Endothelial cell of umbilical vein (primary cell): ENCODE results near the gene PTPRO. TPM values are rescaled to one million over a fixed set of nuclear protein-coding genes. Genes with fewer than 3 reads are reported as not detected.

ENCODE experiments used
- BruUV-seq: library from RNA; stranded (reverse); fragments of 400-500 nt; replicated peaks from 2 replicates; lab custom pipeline; 2021; lab: Mats Ljungman, UMichigan
- CTCF ChIA-PET: fragments of 300-600, 350-600 bp; sonication (Branson Sonifier 250); formaldehyde crosslinking; loops from one replicate; lab custom pipeline; 2021; ENCODE audit warnings: antibody characterized with exemption, inconsistent platforms; lab: Charles Lee
- POLR2A ChIA-PET: fragments of 300-600, 350-600 bp; sonication (Branson Sonifier 250); formaldehyde crosslinking; loops from one replicate; lab custom pipeline; 2021; ENCODE audit warnings: antibody characterized with exemption, inconsistent platforms; lab: Charles Lee
- DNase-seq: peaks from one replicate; pipeline ENCODE4 v3.0.0-alpha.2; 2011; ENCODE audit warnings: low read depth, low spot score
- FAIRE-seq: peaks from 2 replicates; lab custom pipeline; 2011; peaks lifted over from hg19 to GRCh38; lab: Jason Lieb, UNC
- H2AFZ ChIP-seq: 2 replicates; pipeline ENCODE4 v1.6.0; 2012; ENCODE audit warnings: low read depth, low read length, control low read depth, inconsistent platforms
- H3K27ac ChIP-seq: 2 replicates; pipeline ENCODE4 v1.5.1; 2011; ENCODE audit warnings: low read depth, mild to moderate bottlenecking, control low read depth, low read length, moderate library complexity; ENCODE audit not compliant: insufficient read depth
- H3K27me3 ChIP-seq, 2 experiments: 2 replicates each; pipeline versions ENCODE4 v1.6.0 to v1.6.1; 2011; ENCODE audit warnings: low read length in 2 of 2, mixed read lengths in 1 of 2; ENCODE audit not compliant: control insufficient read depth in 2 of 2, insufficient read depth in 2 of 2
- H3K36me3 ChIP-seq, 2 experiments: 2 replicates in 1 of 2; 3 replicates in 1 of 2; pipeline ENCODE4 v1.5.1; 2011; ENCODE audit warnings: low read length in 2 of 2, mild to moderate bottlenecking in 1 of 2, moderate library complexity in 1 of 2; ENCODE audit not compliant: control insufficient read depth in 2 of 2, insufficient read depth in 2 of 2; ENCODE audit errors: extremely low read depth in 1 of 2
- H3K4me1 ChIP-seq: 3 replicates; pipeline ENCODE4 v1.5.1; 2011; ENCODE audit warnings: mild to moderate bottlenecking, low read length; ENCODE audit not compliant: control insufficient read depth, insufficient read depth; ENCODE audit errors: extremely low read depth
- H3K4me2 ChIP-seq: 2 replicates; pipeline ENCODE4 v1.6.1; 2011; ENCODE audit warnings: low read length, control low read depth, mixed read lengths; ENCODE audit not compliant: insufficient read depth
- H3K4me3 ChIP-seq, 3 experiments: fragments of 200-600 bp in 1 of 3; sonication (generic), shearing (Covaris generic) in 1 of 3; replicated peaks in 1 of 3; 2 replicates each; pipeline ENCODE4 v1.5.1; 2011 to 2016; ENCODE audit warnings: control low read depth in 3 of 3, low read length in 3 of 3, mild to moderate bottlenecking in 2 of 3, inconsistent platforms in 1 of 3, low read depth in 1 of 3, moderate library complexity in 1 of 3; ENCODE audit not compliant: insufficient read depth in 1 of 3
- H3K79me2 ChIP-seq: 2 replicates; pipeline ENCODE4 v1.6.0; 2012; ENCODE audit warnings: low read length, inconsistent platforms; ENCODE audit not compliant: control insufficient read depth, insufficient read depth
- H3K9ac ChIP-seq: replicated peaks from 2 replicates; pipeline ENCODE3; 2011; ENCODE audit warnings: low read length, control low read depth; ENCODE audit not compliant: insufficient read depth; ENCODE audit errors: extremely low read depth
- H3K9me1 ChIP-seq: replicated peaks from 3 replicates; pipeline ENCODE4 v1.6.0; 2011; ENCODE audit warnings: mild to moderate bottlenecking, low read length; ENCODE audit not compliant: control insufficient read depth, insufficient read depth; ENCODE audit errors: extremely low read depth
- H3K9me3 ChIP-seq: replicated peaks from 2 replicates; pipeline ENCODE4 v1.5.1; 2012; ENCODE audit warnings: low read length, inconsistent platforms; ENCODE audit not compliant: control insufficient read depth, insufficient read depth
- H4K20me1 ChIP-seq: replicated peaks from 2 replicates; pipeline ENCODE3; 2011; ENCODE audit warnings: mild to moderate bottlenecking, low read length; ENCODE audit not compliant: control insufficient read depth, insufficient read depth; ENCODE audit errors: extremely low read depth
- CTCF ChIP-seq, 2 donors: IDR thresholded peaks; 1 replicate in 1 of 2; 2 replicates in 1 of 2; pipeline ENCODE4 v1.5.1; 2011; ENCODE audit warnings: low read length in 2 of 2, mild to moderate bottlenecking in 2 of 2, moderate library complexity in 2 of 2, control low read depth in 1 of 2, inconsistent platforms in 1 of 2, low read depth in 1 of 2; ENCODE audit not compliant: insufficient read depth in 1 of 2; ENCODE audit errors: extremely low read depth in 1 of 2
- EZH2 ChIP-seq: IDR thresholded peaks from 2 replicates; pipeline ENCODE4 v1.6.1; 2012; ENCODE audit warnings: borderline replicate concordance, low read depth, mild to moderate bottlenecking, moderate library complexity, low read length, inconsistent platforms; ENCODE audit not compliant: severe bottlenecking
- FOS ChIP-seq: IDR thresholded peaks from 2 replicates; pipeline ENCODE4 v1.6.1; 2011; ENCODE audit warnings: mild to moderate bottlenecking, low read length, moderate library complexity, borderline replicate concordance; ENCODE audit not compliant: insufficient read depth
- GATA2 ChIP-seq: IDR thresholded peaks from 2 replicates; pipeline ENCODE4 v1.7.0; 2011; ENCODE audit warnings: low read depth, mild to moderate bottlenecking, moderate library complexity, mixed read lengths, low read length; ENCODE audit not compliant: insufficient read length, insufficient read depth
- JUN ChIP-seq: IDR thresholded peaks from 2 replicates; pipeline ENCODE4 v1.6.1; 2011; ENCODE audit warnings: borderline replicate concordance, low read depth; ENCODE audit not compliant: insufficient read length, insufficient read depth
- MAX ChIP-seq: IDR thresholded peaks from 2 replicates; pipeline ENCODE4 v1.6.1; 2011; ENCODE audit not compliant: insufficient read depth, insufficient read length
- MYC ChIP-seq: IDR thresholded peaks from one replicate; pipeline ENCODE4 v1.6.1; 2011; ENCODE audit warnings: mild to moderate bottlenecking, low read depth, low read length
- POLR2A ChIP-seq: IDR thresholded peaks from 2 replicates; pipeline ENCODE4 v1.6.1; 2012; ENCODE audit warnings: low read depth, mild to moderate bottlenecking, control low read depth, low read length
- POLR2AphosphoS5 ChIP-seq: IDR thresholded peaks from 2 replicates; pipeline ENCODE4 v1.6.1; 2012; ENCODE audit warnings: low read depth, mild to moderate bottlenecking, control low read depth, low read length, moderate library complexity; ENCODE audit not compliant: insufficient read depth
- dilution Hi-C: fragments of 300-500 bp; cut with MboI; formaldehyde crosslinking; loops from one replicate; pipeline ENCODE4 v1.15.0; 2019; ENCODE audit warnings: low sequenced_read_pairs; ENCODE audit not compliant: extremely low pct_ligation_motif_present
- intact Hi-C: fragments of 100-400 bp; cut with micrococcal nuclease; formaldehyde crosslinking; loops from one replicate; pipeline ENCODE4 v1.10.0; 2022
- polyA plus RNA-seq, 4 experiments: library from polyadenylated mRNA; depleted of rRNA in 3 of 4; stranded (reverse) in 3 of 4; unstranded in 1 of 4; fragments of >200 nt; gene quantifications; 2 replicates each; pipeline versions ENCODE4 v1.2.1 to v1.2.3, GENCODE V29; 2011 to 2012; ENCODE audit warnings: missing spikeins in 1 of 4
- total RNA-seq: library from RNA; stranded (reverse); gene quantifications from 2 replicates; pipeline ENCODE4 v1.2.3, GENCODE V29; 2021

Gene PTPRO
- total and polyA plus RNA-seq, 2 donors (not counting 3 experiments of a cell fraction or from before 2014, with no cell fraction given): not detected

- Histone ChIP-seq H3K9me1 (no peaks in the 10 kb centered on the region), H3K36me3 (no peaks in the 10 kb centered on the region), H2AFZ (no peak overlapping the region), H4K20me1 (no peaks in the 10 kb centered on the region), H3K27me3 (no peaks in the 10 kb centered on the region), H3K9ac (no peak overlapping the region), H3K27ac (no peak overlapping the region), H3K4me2 (no peak overlapping the region), H3K4me3 (no peak overlapping the region), H3K79me2 (no peaks in the 10 kb centered on the region), H3K9me3 (no peaks in the 10 kb centered on the region), H3K4me1 (no peaks in the 10 kb centered on the region)
- no TSS peak for BruUV-seq
- DNase-seq (no peak), FAIRE-seq (no peak)
- dilution Hi-C loops: no loop called here
- no peak for TF ChIP-seq POLR2AphosphoS5
- TF ChIP-seq POLR2A: no peak
- TF ChIP-seq JUN: no peak
- TF ChIP-seq CTCF (IDR thresholded peaks at IDR 0.05; ENCODE audit: extremely low read depth in 1 of 2, insufficient read depth in 1 of 2, low read depth in 1 of 2, low read length in 2 of 2): no peak
- no peak for TF ChIP-seq GATA2
- no peak for TF ChIP-seq MYC
- no peak for TF ChIP-seq FOS
- no peak for TF ChIP-seq EZH2
- TF ChIP-seq MAX: no peak
- intact Hi-C loops: no loop called here
- CTCF ChIA-PET: no interaction called here
- POLR2A ChIA-PET: no interaction called here
Measured at GRCh38 chr12:15477761-15478160, 155.5 kb downstream of the PTPRO start.
